GM18858 (cell line): ENCODE results near the gene G6PC3.

Experiments used
- ATAC-seq: cut with Tn5 transposase; IDR thresholded peaks from one replicate; pipeline ENCODE4 v1.9.1; 2021; ENCODE audit not compliant: unreplicated experiment

The G6PC3 gene

DNA sequence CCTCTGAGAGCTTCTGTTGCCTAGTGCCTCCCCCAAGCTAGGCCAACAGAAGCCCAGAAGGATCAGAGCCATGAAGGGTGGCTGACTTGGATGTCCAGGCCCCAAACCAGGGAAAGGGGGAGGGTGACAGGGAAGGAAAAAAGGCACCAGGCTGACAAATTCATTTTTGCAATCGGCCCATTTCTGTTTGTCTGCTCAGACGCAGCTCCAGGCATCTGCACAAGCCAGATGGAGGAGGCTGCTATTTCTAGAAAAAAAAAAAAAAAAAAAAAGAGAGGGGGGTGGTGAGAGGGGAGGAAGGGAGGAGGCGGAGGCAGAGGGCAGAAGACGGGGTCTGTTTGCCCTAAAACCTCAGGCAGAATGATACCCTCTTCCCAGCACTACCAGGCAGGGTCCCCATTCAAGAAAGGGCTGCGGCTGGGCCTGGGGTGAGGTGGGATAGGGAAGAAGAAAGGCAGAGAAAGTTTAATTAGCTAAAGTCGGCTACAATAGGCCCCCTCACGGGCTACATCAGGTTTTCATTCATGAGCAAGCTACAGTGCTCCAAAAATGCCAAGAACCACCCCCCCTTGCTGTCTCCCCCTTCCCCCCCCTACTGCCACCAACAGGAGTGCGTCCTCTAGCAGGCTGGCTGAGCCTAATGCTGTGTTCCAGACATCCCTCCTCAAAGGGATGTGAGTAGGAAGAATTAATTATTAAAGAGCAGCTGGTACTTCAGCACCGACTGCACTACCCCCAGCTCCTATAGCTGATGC lies 50.5 kb downstream of the G6PC3 start:
- no peak for ATAC-seq

DNA sequence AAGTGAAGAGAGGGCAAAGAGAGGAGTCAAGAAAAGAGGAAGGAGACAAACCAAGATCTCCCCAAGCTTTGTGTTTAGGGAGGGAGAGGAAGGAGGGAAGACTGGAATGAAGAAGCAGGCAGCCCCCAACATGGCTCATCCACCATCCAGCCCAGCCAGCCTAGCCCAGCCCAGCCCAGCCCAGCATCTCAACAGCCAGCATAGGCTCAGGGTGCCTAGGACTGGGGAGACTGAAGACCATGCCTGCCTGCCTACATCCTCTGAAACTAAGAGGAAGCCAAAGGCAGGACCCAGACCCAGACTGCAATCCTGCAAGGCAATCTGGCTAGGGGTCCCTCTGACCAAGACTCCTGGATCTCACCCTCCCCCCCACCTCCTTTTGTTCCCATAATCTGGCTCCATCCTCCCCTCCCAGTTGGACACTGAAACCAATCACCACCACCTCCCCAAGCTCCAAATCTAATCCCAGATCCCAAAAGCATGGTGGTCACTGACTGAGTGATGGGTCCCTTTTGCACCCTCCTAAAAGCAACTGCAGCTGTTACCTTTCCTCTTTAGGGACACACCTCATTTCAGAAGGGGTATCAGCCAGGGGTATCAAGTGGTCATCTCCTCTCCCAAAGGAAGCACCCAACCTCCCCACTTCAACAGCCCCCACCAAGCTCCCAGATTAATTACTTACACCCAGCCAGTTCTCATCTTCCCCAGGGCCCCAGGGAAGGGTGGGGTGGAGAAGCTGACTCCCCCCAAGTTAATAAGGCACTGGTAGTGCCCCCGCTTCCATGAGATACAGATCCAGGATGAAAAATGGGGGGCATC lies 51.7 kb downstream of the G6PC3 start:
- ATAC-seq: no peak

DNA sequence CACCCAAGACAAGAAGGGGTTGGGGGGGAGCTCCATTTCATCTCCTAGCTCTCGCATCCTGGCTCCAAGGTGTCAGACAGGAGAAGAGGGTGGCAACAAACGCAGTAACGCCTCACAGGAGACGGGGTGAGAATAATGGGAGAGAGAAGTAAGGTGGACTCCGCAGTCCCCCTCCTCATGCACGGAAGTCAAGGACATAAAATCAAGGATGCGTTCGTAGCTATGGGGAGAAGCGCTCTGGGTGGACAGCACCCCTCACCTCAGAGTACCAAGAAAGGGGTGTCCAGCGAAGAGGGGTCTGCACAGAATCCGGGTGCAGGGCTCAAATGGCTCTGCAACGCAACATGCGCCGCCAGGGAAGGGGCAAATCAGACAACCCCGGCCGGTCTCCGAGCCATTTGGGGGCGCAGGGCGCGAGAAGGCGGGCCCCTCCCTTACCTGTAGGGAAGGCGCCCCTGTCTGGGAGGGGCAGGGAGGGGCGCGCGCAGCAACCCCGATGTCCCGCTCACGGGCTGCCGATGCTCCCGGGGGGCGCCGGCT lies 52.4 kb downstream of the G6PC3 start:
- ATAC-seq: no peak

DNA sequence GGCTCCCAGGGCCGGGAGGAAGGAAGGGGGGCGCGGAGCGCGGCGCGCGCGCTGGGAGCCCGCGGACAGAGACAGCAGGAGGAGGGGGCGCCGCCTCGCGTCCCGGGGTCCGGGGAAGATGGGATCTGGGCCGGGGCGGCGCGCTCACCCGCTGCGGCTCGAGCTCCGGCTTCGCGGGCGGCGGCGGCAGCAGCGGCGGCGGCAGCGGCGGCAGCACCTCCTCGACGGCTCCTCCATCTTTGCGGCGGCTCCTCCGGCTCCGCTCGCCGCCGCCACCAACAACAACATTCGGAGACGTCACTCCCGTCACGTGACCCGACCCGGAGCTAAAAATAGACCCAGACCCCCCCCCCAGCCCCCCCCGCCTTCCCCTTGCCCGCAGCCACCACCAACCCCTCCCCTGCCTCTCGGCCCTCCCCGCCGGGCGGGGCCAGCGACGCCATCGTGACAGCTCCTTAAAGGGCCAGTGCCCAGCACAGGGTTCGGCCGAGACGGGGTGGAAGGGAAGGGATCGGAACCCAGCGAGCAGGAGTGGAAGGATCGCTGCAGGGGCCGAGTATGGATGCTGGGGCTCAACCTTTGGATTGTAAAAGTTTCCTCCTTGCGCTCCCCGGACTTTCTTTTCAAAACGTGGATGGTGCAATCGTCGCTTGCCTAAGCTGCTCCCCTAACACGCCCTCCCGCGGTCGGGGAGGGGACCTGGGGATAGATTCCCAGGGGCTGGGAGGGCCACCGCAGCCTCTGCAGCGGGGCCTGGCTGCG lies 53.0 kb downstream of the G6PC3 start, which contains the start of gene HDAC5:
TSS of gene HDAC5 (minus strand) at position 286 of the 762 bp plus-strand sequence. CDS start 6,126 bp downstream, outside the sequence.
- ATAC-seq: peak; percentile 58

DNA sequence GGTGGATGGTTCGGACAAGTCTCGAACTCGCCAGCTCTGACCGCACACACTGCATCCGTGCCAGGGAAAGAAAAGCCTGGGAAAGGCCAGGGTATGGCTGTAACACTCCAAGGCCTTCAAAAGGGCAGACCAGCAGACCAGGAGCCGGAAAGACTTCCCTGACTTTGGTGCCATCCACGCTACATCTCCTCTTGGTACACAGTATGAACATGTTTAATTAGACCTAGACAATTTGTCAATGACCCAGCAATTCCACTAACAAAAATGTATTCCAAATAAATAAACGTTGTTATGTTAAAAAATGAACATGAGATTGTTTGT lies 53.5 kb downstream of the G6PC3 start:
- ATAC-seq: no peak
